Adrenal gland (tissue), 12 donors: ENCODE measurements around the gene ARHGEF11. TPM values are rescaled to one million over a fixed set of nuclear protein-coding genes. Genes with fewer than 3 reads are reported as not detected.

Experiments
- DNase-seq, 7 donors: peaks; one replicate each; pipeline ENCODE4 v3.0.0-alpha.2; 2019 to 2020
- H3K27ac ChIP-seq, 5 donors: fragments of 200-600 bp; sonication (generic) in 4 of 5; 1 replicate in 3 of 5; 2 replicates in 2 of 5; pipeline versions ENCODE4 v1.5.1 to v1.8.0; 2016 to 2020; ENCODE audit warnings: mild to moderate bottlenecking in 1 of 5
- H3K27me3 ChIP-seq: fragments of 200-600 bp; 2 replicates; pipeline ENCODE4 v1.8.0; 2021
- H3K36me3 ChIP-seq, 2 donors: fragments of 200-600 bp; replicated peaks in 1 of 2; 1 replicate in 1 of 2; 2 replicates in 1 of 2; pipeline versions ENCODE4 v1.5.1 to v1.8.0; 2018 to 2022
- H3K4me1 ChIP-seq, 2 donors: fragments of 200-600 bp; replicated peaks in 1 of 2; 1 replicate in 1 of 2; 2 replicates in 1 of 2; pipeline versions ENCODE4 v1.5.1 to v1.8.0; 2018 to 2021
- H3K4me3 ChIP-seq, 4 donors: fragments of 200-600 bp; sonication (generic) in 3 of 4; one replicate each; pipeline ENCODE4 v1.5.1; 2016 to 2018
- H3K9me3 ChIP-seq, 3 donors: fragments of 200-600 bp; sonication (generic) in 1 of 3; replicated peaks in 1 of 3; 1 replicate in 2 of 3; 2 replicates in 1 of 3; pipeline versions ENCODE4 v1.5.1 to v1.8.0; 2016 to 2021
- POLR2A ChIP-seq, 2 donors: fragments of 450-650 bp; IDR thresholded peaks; one replicate each; pipeline ENCODE4 v1.6.1; 2017; ENCODE audit warnings: antibody characterized with exemption in 2 of 2, mild to moderate bottlenecking in 2 of 2, moderate library complexity in 1 of 2
- WGBS, 4 donors: extraction: QIAGEN DNeasy Blood & Tissue Kit in 2 of 4; methylation state at CpG; one replicate each; pipeline versions ENCODE4 v1.1.5 to v1.1.7; 2013 to 2017; 5-methylcytosine and 5-hydroxymethylcytosine counted together
- intact Hi-C, 2 donors: fragments of 100-400 bp; cut with DNase I; formaldehyde crosslinking; loops; one replicate each; pipeline versions ENCODE4 v1.14.1 to v1.15.0; 2022 to 2023
- polyA plus RNA-seq, 3 donors: library from polyadenylated mRNA; stranded (reverse); fragments of 200-250 nt in 2 of 3; fragments of 350-450 nt in 1 of 3; fragmentation: Illumina TruSeq in 1 of 3; extraction: RNeasy Lipid Tissue Mini Kit (QIAGEN cat#74804) in 1 of 3; gene quantifications; one replicate each; pipeline ENCODE4 v1.2.3, GENCODE V29; 2013 to 2014
- total RNA-seq, 9 donors: library from RNA; depleted of rRNA in 4 of 9; stranded (reverse); fragments of >200 nt in 4 of 9; fragments of 120-200 nt in 1 of 9; fragmentation: NEBNext Ultra II Directional in 1 of 9; extraction: Animal tissue kit (Norgen Biotek cat#: 25700) in 1 of 9; gene quantifications; one replicate each; pipeline versions ENCODE4 v1.1.0 to v1.2.4, GENCODE V29; 2013 to 2023
- TF ChIP-seq, protein P1 (sequence below), 6 experiments: fragments of 450-650 bp in 4 of 6; fragments of 200-600 bp in 2 of 6; sonication (generic) in 1 of 6; IDR thresholded peaks; 1 replicate in 5 of 6; 2 replicates in 1 of 6; pipeline versions ENCODE4 v1.5.1 to v1.8.0; 2016 to 2021; ENCODE audit warnings: antibody characterized with exemption in 6 of 6, mild to moderate bottlenecking in 2 of 6, moderate library complexity in 1 of 6
- donor health status: healthy with polysubstance abuse.
- donor health status: Bipolar disorder and iron deficiency.
- donor health status: DM: yes; HTN: yes; CAD: no.
- donor health status: DM: no; HTN: no; CAD: no.
- donor health status: DM: no; HTN: no; CAD: no.
- donor health status: DM: yes; HTN: yes; CAD: no.

ARHGEF11 gene
- total and polyA plus RNA-seq, 12 donors, result 14.2 to 69.2 (median 38.3) TPM

DNA sequence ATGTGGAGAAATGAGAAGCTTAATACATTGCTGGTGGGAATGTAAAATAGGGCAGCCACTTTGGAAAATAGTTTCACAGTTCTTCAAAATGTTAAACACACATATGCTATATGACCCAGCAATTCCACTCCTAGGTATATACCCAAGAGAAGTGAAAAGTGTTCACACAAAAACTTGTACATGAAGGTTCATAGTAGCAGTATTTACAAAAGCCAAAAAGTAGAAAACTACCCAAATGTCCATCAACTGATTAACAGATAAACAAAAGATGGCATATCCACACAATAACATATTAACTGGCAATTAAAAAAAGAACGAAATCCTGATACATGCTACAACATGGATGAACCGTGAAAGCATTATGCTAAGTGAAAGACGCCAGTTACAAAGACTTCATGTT, 33.7 kb downstream of the ARHGEF11 start:
- TF ChIP-seq POLR2A (IDR thresholded peaks at IDR 0.05), result no peak
- TF ChIP-seq, protein P1, sequence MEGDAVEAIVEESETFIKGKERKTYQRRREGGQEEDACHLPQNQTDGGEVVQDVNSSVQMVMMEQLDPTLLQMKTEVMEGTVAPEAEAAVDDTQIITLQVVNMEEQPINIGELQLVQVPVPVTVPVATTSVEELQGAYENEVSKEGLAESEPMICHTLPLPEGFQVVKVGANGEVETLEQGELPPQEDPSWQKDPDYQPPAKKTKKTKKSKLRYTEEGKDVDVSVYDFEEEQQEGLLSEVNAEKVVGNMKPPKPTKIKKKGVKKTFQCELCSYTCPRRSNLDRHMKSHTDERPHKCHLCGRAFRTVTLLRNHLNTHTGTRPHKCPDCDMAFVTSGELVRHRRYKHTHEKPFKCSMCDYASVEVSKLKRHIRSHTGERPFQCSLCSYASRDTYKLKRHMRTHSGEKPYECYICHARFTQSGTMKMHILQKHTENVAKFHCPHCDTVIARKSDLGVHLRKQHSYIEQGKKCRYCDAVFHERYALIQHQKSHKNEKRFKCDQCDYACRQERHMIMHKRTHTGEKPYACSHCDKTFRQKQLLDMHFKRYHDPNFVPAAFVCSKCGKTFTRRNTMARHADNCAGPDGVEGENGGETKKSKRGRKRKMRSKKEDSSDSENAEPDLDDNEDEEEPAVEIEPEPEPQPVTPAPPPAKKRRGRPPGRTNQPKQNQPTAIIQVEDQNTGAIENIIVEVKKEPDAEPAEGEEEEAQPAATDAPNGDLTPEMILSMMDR (IDR thresholded peaks at IDR 0.05), result no peak
- Histone ChIP-seq H3K4me1 (peaks cover 0 to 26% of the 10 kb centered on the region in 2 donors), H3K27me3 (no peaks in the 10 kb centered on the region), H3K27ac (no peak overlapping the region), H3K9me3 (no peaks in the 10 kb centered on the region), H3K4me3 (no peak overlapping the region), H3K36me3 (no peaks in the 10 kb centered on the region)
- no peak for DNase-seq
- WGBS, 4 donors, result 92 to 98% (median 96%) methylated on average over 3 of the region's 3 CpGs
- intact Hi-C loops, result no loop called here

DNA sequence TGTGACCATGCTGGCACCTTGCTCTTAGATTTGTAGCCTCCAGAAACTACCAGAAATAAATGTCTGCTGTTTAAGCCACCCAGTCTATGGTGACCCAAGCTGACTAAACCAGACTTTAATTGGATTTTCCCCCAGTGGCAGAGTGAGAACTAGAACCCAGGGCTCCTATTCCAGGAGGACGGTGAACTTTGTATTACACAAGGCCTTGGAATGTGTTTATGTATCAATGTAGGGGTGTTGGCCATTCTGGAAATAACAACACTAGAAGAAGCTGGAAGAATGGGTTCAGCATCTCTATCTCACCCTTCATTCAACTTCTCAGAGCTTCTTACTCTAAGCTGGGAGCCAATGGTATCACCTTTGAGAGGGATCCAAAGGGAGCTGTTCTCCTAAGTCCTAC, 37.0 kb downstream of the ARHGEF11 start:
- no peaks in the 10 kb centered on the region for H3K27me3 ChIP-seq
- no peak overlapping the region for H3K4me3 ChIP-seq
- intact Hi-C loops, result no loop called here
- no peaks in the 10 kb centered on the region for H3K36me3 ChIP-seq
- no peaks in the 10 kb centered on the region for H3K9me3 ChIP-seq
- H3K4me1 ChIP-seq, result peaks cover 0 to 34% of the 10 kb centered on the region in 2 donors
- H3K27ac ChIP-seq, result no peak overlapping the region
- 80 to 90% (median 86%) methylated on average over 1 of the region's 1 CpG for WGBS, 4 donors
- DNase-seq, result no peak
- TF ChIP-seq, protein P1 (IDR thresholded peaks at IDR 0.05), result no peak
- TF ChIP-seq POLR2A (IDR thresholded peaks at IDR 0.05), result no peak

DNA sequence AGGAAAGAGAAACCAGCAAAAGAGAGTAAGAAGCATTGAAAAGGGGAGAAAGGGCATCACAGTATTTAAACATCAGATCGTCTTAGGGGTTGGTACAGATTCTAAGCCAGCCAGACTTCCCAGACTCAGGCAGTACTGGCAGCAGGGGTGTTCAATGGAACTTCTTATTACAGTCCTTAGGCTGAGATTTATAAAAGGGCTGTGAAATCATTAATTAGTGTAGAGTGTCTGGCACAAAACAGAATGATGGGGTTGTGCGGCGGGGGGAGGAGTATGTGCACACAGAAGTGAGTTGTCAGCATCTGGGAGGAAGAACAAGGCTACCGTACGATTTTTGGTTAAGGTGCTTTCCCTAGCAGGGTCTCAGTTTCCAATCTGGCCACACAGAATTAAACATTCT, 38.2 kb downstream of the ARHGEF11 start:
- TF ChIP-seq, protein P1 (IDR thresholded peaks at IDR 0.05), result no peak
- TF ChIP-seq POLR2A (IDR thresholded peaks at IDR 0.05), result no peak
- 59 to 67% (median 64%) methylated on average over 5 of the region's 5 CpGs for WGBS, 4 donors
- Histone ChIP-seq H3K27me3 (no peaks in the 10 kb centered on the region), H3K4me3 (no peak overlapping the region), H3K27ac (no peak overlapping the region), H3K9me3 (no peaks in the 10 kb centered on the region), H3K4me1 (peaks cover 0 to 41% of the 10 kb centered on the region in 2 donors), H3K36me3 (no peaks in the 10 kb centered on the region)
- intact Hi-C loops, result no loop called here
- DNase-seq, result no peak

DNA sequence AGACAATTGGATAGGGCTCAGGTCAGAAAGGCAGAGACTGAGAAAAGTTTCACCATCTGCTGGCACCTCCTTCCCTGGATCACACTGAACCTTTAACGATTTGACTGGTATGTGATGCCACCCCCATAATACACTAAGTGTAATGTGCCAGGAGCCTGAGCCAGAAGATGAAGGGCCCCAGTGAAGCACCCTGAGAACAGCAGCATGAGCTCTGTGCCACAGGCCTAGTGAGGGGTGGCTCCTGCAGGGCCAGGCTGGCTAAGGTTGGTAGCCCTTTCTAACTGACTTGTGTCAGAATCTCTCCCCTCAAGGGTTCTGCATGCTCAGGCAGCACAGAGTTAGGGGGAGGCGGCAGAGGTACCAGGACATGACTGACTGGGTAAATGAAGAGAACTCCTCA, 38.9 kb downstream of the ARHGEF11 start:
- H3K9me3 ChIP-seq, result no peaks in the 10 kb centered on the region
- 76 to 91% (median 88%) methylated on average over 2 of the region's 2 CpGs for WGBS, 4 donors
- H3K27me3 ChIP-seq, result no peaks in the 10 kb centered on the region
- TF ChIP-seq, protein P1 (IDR thresholded peaks at IDR 0.05), result no peak
- TF ChIP-seq POLR2A (IDR thresholded peaks at IDR 0.05), result no peak
- no peak overlapping the region for H3K27ac ChIP-seq
- H3K4me1 ChIP-seq, result peaks cover 0 to 41% of the 10 kb centered on the region in 2 donors
- DNase-seq, result no peak
- intact Hi-C loops, result no loop called here
- no peaks in the 10 kb centered on the region for H3K36me3 ChIP-seq
- no peak overlapping the region for H3K4me3 ChIP-seq
